ENCODE data around the gene ACSM2B. TPM values are rescaled to one million over a fixed set of nuclear protein-coding genes. Genes with fewer than 3 reads are reported as not detected.
"Not testable (repeated sequence)": the region's sequence is repeated elsewhere in the genome, so short reads cannot be mapped to it uniquely, and the experiment has no call there.

The ACSM2B gene
- not detected in 2 replicates for total RNA-seq (2021)
- Bru-seq, nascent RNA, result not detected
- not detected for BruChase-seq, experiment 1, labeled RNA remaining after a 2-hour chase
- not detected for BruChase-seq, experiment 2, labeled RNA remaining after a 6-hour chase
- long read RNA-seq, result 0 reads

GRCh38 chr16:20576145-20576544 lies at the start of gene ACSM2B:
Gene ACSM2B (minus strand): TSS chr16:20576367. CDS start chr16:20564845, 11,522 bp downstream.
- H3K4me3 ChIP-seq (ENCODE audit: low read depth, low read length, poor library complexity, severe bottlenecking); H3K36me3 ChIP-seq (ENCODE audit: insufficient read depth, low read length, poor library complexity, severe bottlenecking); H3K9me3 ChIP-seq (ENCODE audit: low read depth, low read length, poor library complexity, severe bottlenecking); H3K27me3 ChIP-seq (replicated peaks; ENCODE audit: insufficient read depth, low read depth, low read length, poor library complexity); BruUV-seq (replicated peaks); H3K27ac ChIP-seq (ENCODE audit: low read depth, low read length, poor library complexity, severe bottlenecking); CTCF ChIA-PET; DNase-seq (ENCODE audit: low spot score); POLR2A ChIA-PET (ENCODE audit: low non-redundant PET); H3K4me1 ChIP-seq (ENCODE audit: insufficient read depth, low read length, poor library complexity, severe bottlenecking); intact Hi-C loops (cut with micrococcal nuclease; ENCODE audit: unreplicated experiment): not testable (repeated sequence)

GRCh38 chr16:20624882-20625807 lies 49.0 kb upstream of the ACSM2B start:
- Histone ChIP-seq H3K36me3 (ENCODE audit: insufficient read depth, low read length, poor library complexity, severe bottlenecking) (no peaks in the 10 kb centered on the region), H3K4me3 (ENCODE audit: low read depth, low read length, poor library complexity, severe bottlenecking) (no peak overlapping the region), H3K27ac (ENCODE audit: low read depth, low read length, poor library complexity, severe bottlenecking) (no peak overlapping the region), H3K27me3 (replicated peaks; ENCODE audit: insufficient read depth, low read depth, low read length, poor library complexity) (peaks cover 11% of the 10 kb centered on the region), H3K4me1 (ENCODE audit: insufficient read depth, low read length, poor library complexity, severe bottlenecking) (no peaks in the 10 kb centered on the region), H3K9me3 (ENCODE audit: low read depth, low read length, poor library complexity, severe bottlenecking) (no peaks in the 10 kb centered on the region)
- intact Hi-C loops (cut with micrococcal nuclease; ENCODE audit: unreplicated experiment), result no loop called here
- ChIA-PET CTCF (no interaction called here), POLR2A (ENCODE audit: low non-redundant PET) (no interaction called here)
- BruUV-seq (replicated peaks), result no TSS peak
- TF ChIP-seq EZH2 (IDR thresholded peaks at IDR 0.05; ENCODE audit: borderline replicate concordance, low read depth, low read length, poor library complexity, severe bottlenecking) (no peak), CTCF (conservative IDR thresholded peaks at IDR 0.05; ENCODE audit: low read depth, low read length) (no peak)
- DNase-seq (ENCODE audit: low spot score), result no peak

- intact Hi-C loops (cut with micrococcal nuclease; ENCODE audit: unreplicated experiment), result no loop called here
- Histone ChIP-seq H3K27ac (ENCODE audit: low read depth, low read length, poor library complexity, severe bottlenecking) (no peak overlapping the region), H3K36me3 (ENCODE audit: insufficient read depth, low read length, poor library complexity, severe bottlenecking) (no peaks in the 10 kb centered on the region), H3K9me3 (ENCODE audit: low read depth, low read length, poor library complexity, severe bottlenecking) (no peaks in the 10 kb centered on the region), H3K4me1 (ENCODE audit: insufficient read depth, low read length, poor library complexity, severe bottlenecking) (no peaks in the 10 kb centered on the region), H3K27me3 (replicated peaks; ENCODE audit: insufficient read depth, low read depth, low read length, poor library complexity) (peaks cover 11% of the 10 kb centered on the region), H3K4me3 (ENCODE audit: low read depth, low read length, poor library complexity, severe bottlenecking) (no peak overlapping the region)
- DNase-seq (ENCODE audit: low spot score), result no peak
- ChIA-PET CTCF (no interaction called here), POLR2A (ENCODE audit: low non-redundant PET) (interaction anchor here (0.7 kb wide), 1 partner anchor 919 kb away, joined by 3 read pairs; no protein-coding TSS in a partner anchor)
- BruUV-seq (replicated peaks), result no TSS peak
- no peak for TF ChIP-seq EZH2 (IDR thresholded peaks at IDR 0.05; ENCODE audit: borderline replicate concordance, low read depth, low read length, poor library complexity, severe bottlenecking)
- no peak for TF ChIP-seq CTCF (conservative IDR thresholded peaks at IDR 0.05; ENCODE audit: low read depth, low read length)
Observed at GRCh38 chr16:20624205-20624604, 48.0 kb upstream of the ACSM2B start.
